B cell (primary cell): ENCODE data around the gene PLEK2. TPM values are rescaled to one million over a fixed set of nuclear protein-coding genes. Genes with fewer than 3 reads are reported as not detected.

Source experiments
- ATAC-seq: fragments of 200-7000 bp; cut with Tn5 transposase; one replicate; pipeline ENCODE4 v1.10.0; 2021; ENCODE audit warnings: low read depth, mild to moderate bottlenecking, moderate number of reproducible peaks, moderate library complexity
- CTCF ChIA-PET: fragments of 350-600 bp; sonication (Branson Sonifier 250); formaldehyde crosslinking; loops from one replicate; lab custom pipeline; 2021; ENCODE audit warnings: antibody characterized with exemption, inconsistent platforms; lab: Charles Lee
- POLR2A ChIA-PET: fragments of 350-600 bp; sonication (Branson Sonifier 250); formaldehyde crosslinking; loops from one replicate; lab custom pipeline; 2021; ENCODE audit warnings: antibody characterized with exemption; lab: Charles Lee
- DNase-seq: peaks from one replicate; pipeline ENCODE4 v3.0.0; 2013
- H2AFZ ChIP-seq: 2 replicates; pipeline ENCODE4 v1.6.1; 2012; ENCODE audit warnings: mild to moderate bottlenecking, low read depth, low read length; ENCODE audit not compliant: insufficient read depth, poor library complexity, severe bottlenecking
- H3K27ac ChIP-seq, 2 donors: 1 replicate in 1 of 2; 2 replicates in 1 of 2; pipeline ENCODE4 v1.5.1; 2012 to 2013; ENCODE audit warnings: low read length in 2 of 2, mild to moderate bottlenecking in 2 of 2, moderate library complexity in 1 of 2
- H3K27me3 ChIP-seq, 4 experiments: fragments of 200-600 bp in 1 of 4; sonication (generic) in 1 of 4; replicated peaks in 1 of 4; 1 replicate in 2 of 4; 2 replicates in 2 of 4; pipeline versions ENCODE4 v1.6.1 to v1.7.0; 2013 to 2016; ENCODE audit warnings: low read length in 3 of 4, mild to moderate bottlenecking in 2 of 4, mixed read lengths in 1 of 4, moderate library complexity in 1 of 4; ENCODE audit not compliant: insufficient read depth in 4 of 4, control insufficient read depth in 3 of 4; ENCODE audit errors: control extremely low read depth in 1 of 4
- H3K36me3 ChIP-seq, 2 experiments: replicated peaks in 1 of 2; 1 replicate in 1 of 2; 2 replicates in 1 of 2; pipeline versions ENCODE4 v1.6.1 to v1.7.1; 2013; ENCODE audit warnings: low read length in 1 of 2; ENCODE audit not compliant: insufficient read depth in 2 of 2, control insufficient read depth in 1 of 2; ENCODE audit errors: control extremely low read depth in 1 of 2, extremely low read depth in 1 of 2
- H3K4me1 ChIP-seq, 2 donors: fragments of 200-600 bp in 1 of 2; sonication (generic) in 1 of 2; 1 replicate in 1 of 2; 2 replicates in 1 of 2; pipeline versions ENCODE4 v1.5.1 to v1.6.1; 2013 to 2017; ENCODE audit warnings: low read length in 2 of 2; ENCODE audit not compliant: control insufficient read depth in 2 of 2, insufficient read depth in 2 of 2
- H3K4me2 ChIP-seq: replicated peaks from 2 replicates; pipeline ENCODE3; 2012; ENCODE audit warnings: mild to moderate bottlenecking, low read depth, low read length; ENCODE audit not compliant: poor library complexity, severe bottlenecking
- H3K4me3 ChIP-seq, 5 experiments: fragments of 200-600 bp in 1 of 5; sonication (generic) in 1 of 5; 1 replicate in 3 of 5; 2 replicates in 2 of 5; pipeline versions ENCODE4 v1.5.1 to v1.7.0; 2011 to 2016; ENCODE audit warnings: low read length in 4 of 5, mild to moderate bottlenecking in 4 of 5, low read depth in 2 of 5, control low read depth in 1 of 5, moderate library complexity in 1 of 5; ENCODE audit not compliant: insufficient read depth in 1 of 5; ENCODE audit errors: control extremely low read depth in 1 of 5, extremely low read depth in 1 of 5
- H3K79me2 ChIP-seq: fragments of 200-600 bp; sonication (generic); one replicate; pipeline ENCODE4 v1.6.0; 2016; ENCODE audit warnings: low read length; ENCODE audit not compliant: control insufficient read depth, insufficient read depth
- H3K9ac ChIP-seq: fragments of 200-600 bp; sonication (generic); 2 replicates; pipeline ENCODE4 v1.6.1; 2017; ENCODE audit warnings: mild to moderate bottlenecking, low read length, moderate library complexity
- H3K9me3 ChIP-seq, 3 donors: one replicate each; pipeline versions ENCODE4 v1.6.1 to v1.7.1; 2013; ENCODE audit warnings: low read length in 2 of 3; ENCODE audit not compliant: control insufficient read depth in 2 of 3, insufficient read depth in 1 of 3; ENCODE audit errors: control extremely low read depth in 1 of 3
- H4K20me1 ChIP-seq: 2 replicates; pipeline ENCODE4 v1.6.0; 2012; ENCODE audit warnings: mild to moderate bottlenecking, low read length; ENCODE audit not compliant: insufficient read depth, control insufficient read depth, poor library complexity, severe bottlenecking
- H3K27ac Mint-ChIP-seq: one replicate; pipeline ENCODE4 v1.8.0; 2021; ENCODE audit warnings: mixed read lengths
- H3K27me3 Mint-ChIP-seq: one replicate; pipeline ENCODE4 v1.8.0; 2021; ENCODE audit warnings: mixed read lengths
- H3K4me1 Mint-ChIP-seq: one replicate; pipeline ENCODE4 v1.8.0; 2021; ENCODE audit warnings: mixed read lengths
- H3K4me3 Mint-ChIP-seq: one replicate; pipeline ENCODE4 v1.8.0; 2021; ENCODE audit warnings: mixed read lengths
- H3K9me3 Mint-ChIP-seq: one replicate; pipeline ENCODE4 v1.8.0; 2022; ENCODE audit warnings: mixed read lengths; ENCODE audit not compliant: insufficient read depth
- EZH2 ChIP-seq: IDR thresholded peaks from 2 replicates; pipeline ENCODE4 v1.6.1; 2012; ENCODE audit warnings: borderline replicate concordance, low read depth, mild to moderate bottlenecking, moderate library complexity, low read length; ENCODE audit not compliant: insufficient read depth, poor library complexity, severe bottlenecking
- WGBS: methylation state at CpG from one replicate; pipeline ENCODE4 v1.1.5; 2013; ENCODE audit warnings: missing lambda C conversion rate; ENCODE audit not compliant: insufficient coverage; 5-methylcytosine and 5-hydroxymethylcytosine counted together
- intact Hi-C: fragments of 100-400 bp; cut with micrococcal nuclease; formaldehyde crosslinking; loops from one replicate; pipeline ENCODE4 v1.10.0; 2022
- polyA plus RNA-seq: library from polyadenylated mRNA; depleted of rRNA; stranded (reverse); fragments of >200 nt; gene quantifications from 2 replicates; pipeline ENCODE4 v1.2.3, GENCODE V29; 2012
- total RNA-seq, 2 donors: library from RNA; stranded (reverse); fragments of 120-200 nt in 1 of 2; gene quantifications; 1 replicate in 1 of 2; 2 replicates in 1 of 2; pipeline versions ENCODE4 v1.2.3 to v1.2.4, GENCODE V29; 2013 to 2022
- TF ChIP-seq, protein P1 (sequence below): fragments of 200-600 bp; IDR thresholded peaks from one replicate; pipeline ENCODE4 v1.8.0; 2022; ENCODE audit warnings: antibody characterized with exemption, mild to moderate bottlenecking

Gene PLEK2
- total and polyA plus RNA-seq, 2 donors (not counting 1 experiment from before 2014, with no cell fraction given): not detected

DNA sequence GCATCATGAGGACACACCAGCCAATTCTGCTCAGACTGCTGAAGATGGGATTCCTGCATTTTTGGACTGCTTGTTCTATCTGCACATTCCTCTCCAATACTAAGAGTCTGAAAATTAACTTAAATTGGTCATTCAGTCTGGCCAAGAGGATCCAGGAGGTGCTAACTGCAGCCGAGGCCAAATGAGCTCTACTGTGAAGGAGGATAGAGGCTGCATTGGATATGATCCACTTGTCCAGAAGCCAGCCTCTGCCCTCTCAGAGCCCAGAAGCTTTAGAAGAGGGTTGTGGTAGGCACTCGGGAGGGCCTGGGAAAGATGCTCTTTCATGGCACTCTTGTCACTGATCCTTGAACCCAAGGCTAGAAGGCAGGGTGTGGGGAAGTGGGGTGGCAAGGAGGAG, 37.1 kb upstream of the PLEK2 start:
- H3K9me3 Mint-ChIP-seq: peaks cover 5% of the 10 kb centered on the region
- H3K27me3 Mint-ChIP-seq: peaks cover 6% of the 10 kb centered on the region
- H3K36me3 ChIP-seq: no peaks in the 10 kb centered on the region
- intact Hi-C loops: no loop called here
- ChIA-PET POLR2A (no interaction called here), CTCF (no interaction called here)
- no peak overlapping the region for H3K4me3 ChIP-seq
- no peak overlapping the region for H3K27ac Mint-ChIP-seq
- no peaks in the 10 kb centered on the region for H3K27me3 ChIP-seq
- H3K79me2 ChIP-seq: no peaks in the 10 kb centered on the region
- no peak overlapping the region for H3K4me2 ChIP-seq
- no peak overlapping the region for H3K9ac ChIP-seq
- no peaks in the 10 kb centered on the region for H4K20me1 ChIP-seq
- no peak overlapping the region for H3K27ac ChIP-seq
- H2AFZ ChIP-seq: no peak overlapping the region
- H3K4me1 ChIP-seq: no peaks in the 10 kb centered on the region
- peaks cover 0 to 11% (median 2%) of the 10 kb centered on the region in 3 donors for H3K9me3 ChIP-seq
- ATAC-seq (no peak), DNase-seq (no peak)
- H3K4me3 Mint-ChIP-seq: no peak overlapping the region
- H3K4me1 Mint-ChIP-seq: no peaks in the 10 kb centered on the region
- TF ChIP-seq EZH2: no peak
- TF ChIP-seq, protein P1, sequence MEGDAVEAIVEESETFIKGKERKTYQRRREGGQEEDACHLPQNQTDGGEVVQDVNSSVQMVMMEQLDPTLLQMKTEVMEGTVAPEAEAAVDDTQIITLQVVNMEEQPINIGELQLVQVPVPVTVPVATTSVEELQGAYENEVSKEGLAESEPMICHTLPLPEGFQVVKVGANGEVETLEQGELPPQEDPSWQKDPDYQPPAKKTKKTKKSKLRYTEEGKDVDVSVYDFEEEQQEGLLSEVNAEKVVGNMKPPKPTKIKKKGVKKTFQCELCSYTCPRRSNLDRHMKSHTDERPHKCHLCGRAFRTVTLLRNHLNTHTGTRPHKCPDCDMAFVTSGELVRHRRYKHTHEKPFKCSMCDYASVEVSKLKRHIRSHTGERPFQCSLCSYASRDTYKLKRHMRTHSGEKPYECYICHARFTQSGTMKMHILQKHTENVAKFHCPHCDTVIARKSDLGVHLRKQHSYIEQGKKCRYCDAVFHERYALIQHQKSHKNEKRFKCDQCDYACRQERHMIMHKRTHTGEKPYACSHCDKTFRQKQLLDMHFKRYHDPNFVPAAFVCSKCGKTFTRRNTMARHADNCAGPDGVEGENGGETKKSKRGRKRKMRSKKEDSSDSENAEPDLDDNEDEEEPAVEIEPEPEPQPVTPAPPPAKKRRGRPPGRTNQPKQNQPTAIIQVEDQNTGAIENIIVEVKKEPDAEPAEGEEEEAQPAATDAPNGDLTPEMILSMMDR: no peak
- 94% methylated on average over 2 of the region's 2 CpGs for WGBS

DNA sequence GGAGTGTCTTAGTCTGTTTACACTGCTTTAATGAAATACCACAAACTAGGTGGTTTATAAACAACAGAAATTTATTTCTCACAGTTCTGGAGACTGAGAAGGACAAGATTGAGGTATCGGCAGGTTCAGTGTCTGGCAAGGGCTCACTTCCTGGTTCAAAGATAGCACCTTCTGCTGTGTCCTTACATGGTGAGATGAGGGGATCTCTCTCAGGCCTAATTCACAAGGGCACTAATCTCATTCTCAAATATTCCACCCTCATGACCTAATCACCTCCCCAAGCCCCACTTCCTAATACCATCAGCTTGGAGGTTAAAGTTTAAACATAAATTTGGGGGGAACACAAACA, 35.0 kb upstream of the PLEK2 start:
- CTCF ChIA-PET: interaction anchor here (0.6 to 3.5 kb wide), 6 partner anchors 20 to 387 kb away, joined by 3 to 12 read pairs (median 6); no protein-coding TSS in a partner anchor
- no peak for TF ChIP-seq EZH2
- TF ChIP-seq, protein P1: no peak

More for the DNA sequence above, 35.0 kb upstream of the PLEK2 start:
- Histone ChIP-seq H3K27ac (no peak overlapping the region), H3K79me2 (no peaks in the 10 kb centered on the region), H3K4me3 (no peak overlapping the region), H3K27me3 (no peaks in the 10 kb centered on the region), H3K36me3 (no peaks in the 10 kb centered on the region), H3K4me2 (no peak overlapping the region), H3K9ac (no peak overlapping the region), H4K20me1 (no peaks in the 10 kb centered on the region), H2AFZ (no peak overlapping the region), H3K4me1 (no peaks in the 10 kb centered on the region), H3K9me3 (peaks cover 0 to 11% (median 0%) of the 10 kb centered on the region in 3 donors)
- intact Hi-C loops: no loop called here
- no peak overlapping the region for H3K4me3 Mint-ChIP-seq
- H3K27me3 Mint-ChIP-seq: peaks cover 13% of the 10 kb centered on the region
- H3K4me1 Mint-ChIP-seq: no peaks in the 10 kb centered on the region
- DNase-seq (no peak), ATAC-seq (no peak)
- H3K27ac Mint-ChIP-seq: no peak overlapping the region
- H3K9me3 Mint-ChIP-seq: peaks cover 5% of the 10 kb centered on the region
- POLR2A ChIA-PET: no interaction called here
- no CpG with 5 or more reads among the region's 1 CpG for WGBS
